Kidney epithelial cell (primary cell): ENCODE measurements around the gene TP53BP1. TPM values are rescaled to one million over a fixed set of nuclear protein-coding genes. Genes with fewer than 3 reads are reported as not detected.

Experiments
- DNase-seq: peaks from one replicate; pipeline ENCODE4 v3.0.0-alpha.2; 2010; ENCODE audit warnings: low read depth
- H3K27me3 ChIP-seq: 2 replicates; pipeline ENCODE4 v1.6.0; 2011; ENCODE audit warnings: low read length; ENCODE audit not compliant: control insufficient read depth, insufficient read depth
- H3K36me3 ChIP-seq: 2 replicates; pipeline ENCODE4 v1.5.1; 2011; ENCODE audit warnings: low read length; ENCODE audit not compliant: control insufficient read depth, insufficient read depth
- H3K4me3 ChIP-seq: 2 replicates; pipeline ENCODE4 v1.5.1; 2011; ENCODE audit warnings: low read depth, mild to moderate bottlenecking, control low read depth, low read length
- CTCF ChIP-seq: IDR thresholded peaks from 2 replicates; pipeline ENCODE4 v1.5.1; 2011; ENCODE audit warnings: mild to moderate bottlenecking, moderate library complexity, low read length, control low read depth, inconsistent platforms; ENCODE audit not compliant: insufficient read depth, poor library complexity, severe bottlenecking
- total RNA-seq: library from RNA; depleted of rRNA; stranded (reverse); fragments of >200 nt; gene quantifications from 2 replicates; pipeline ENCODE4 v1.2.3, GENCODE V29; 2015

The TP53BP1 gene
- total RNA-seq, 1 donor from 2014 or later = 34.8 TPM

DNA sequence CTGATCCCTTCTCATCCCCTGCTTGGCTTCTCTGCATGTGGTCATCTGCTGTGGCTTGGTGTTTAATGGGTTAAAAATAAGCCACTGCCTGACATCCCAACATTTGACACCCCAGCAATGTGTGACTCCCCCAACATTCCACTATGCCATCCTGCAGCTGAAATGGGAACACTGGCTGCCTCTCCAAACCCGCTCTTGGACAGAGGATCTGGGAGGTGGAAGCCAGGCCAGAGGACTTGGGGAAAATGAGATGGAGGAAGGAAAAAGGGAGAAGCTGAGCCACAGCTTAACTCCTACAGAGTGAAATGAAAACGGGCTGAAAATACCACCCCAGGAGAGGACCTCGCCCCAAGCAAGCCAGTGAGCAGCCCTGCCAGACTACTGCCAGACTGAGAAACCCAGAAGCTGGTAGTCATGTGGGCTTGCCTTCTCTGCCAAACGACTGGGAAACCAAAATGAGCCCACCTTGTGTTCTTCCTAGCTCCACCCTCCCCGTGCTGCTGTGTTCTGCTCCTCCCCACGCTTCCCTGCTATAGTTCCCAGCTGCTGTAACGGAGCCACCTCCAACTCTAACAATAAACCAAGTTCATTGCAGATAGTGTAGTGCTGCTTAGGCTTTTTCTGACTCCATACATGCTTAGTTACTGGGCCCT lies 38.2 kb upstream of the TP53BP1 start:
- H3K36me3 ChIP-seq = no peaks in the 10 kb centered on the region
- no peaks in the 10 kb centered on the region for H3K27me3 ChIP-seq
- DNase-seq = no peak
- no peak for TF ChIP-seq CTCF
- no peak overlapping the region for H3K4me3 ChIP-seq

- Histone ChIP-seq H3K36me3 (no peaks in the 10 kb centered on the region), H3K27me3 (no peaks in the 10 kb centered on the region), H3K4me3 (no peak overlapping the region)
- no peak for TF ChIP-seq CTCF
- no peak for DNase-seq
Measured at GRCh38 chr15:43529587-43530345, 36.8 kb upstream of the TP53BP1 start.

DNA sequence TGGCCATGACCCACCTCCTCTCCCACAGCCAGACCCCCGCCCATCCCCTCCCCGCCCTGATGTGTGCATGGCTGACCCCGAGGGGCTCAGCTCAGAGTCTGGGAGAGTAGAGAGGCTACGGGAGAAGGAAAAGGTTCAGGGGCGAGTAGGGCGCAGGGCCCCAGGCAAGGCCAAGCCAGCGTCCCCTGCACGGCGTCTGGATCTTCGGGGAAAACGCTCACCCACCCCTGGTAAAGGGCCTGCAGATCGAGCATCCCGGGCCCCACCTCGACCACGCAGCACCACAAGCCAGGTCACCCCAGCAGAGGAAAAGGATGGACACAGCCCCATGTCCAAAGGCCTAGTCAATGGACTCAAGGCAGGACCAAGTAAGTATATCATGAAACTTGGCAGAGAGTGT lies 36.2 kb upstream of the TP53BP1 start:
- no peak overlapping the region for H3K4me3 ChIP-seq
- H3K36me3 ChIP-seq = no peaks in the 10 kb centered on the region
- no peak for TF ChIP-seq CTCF
- H3K27me3 ChIP-seq = no peaks in the 10 kb centered on the region
- no peak for DNase-seq

DNA sequence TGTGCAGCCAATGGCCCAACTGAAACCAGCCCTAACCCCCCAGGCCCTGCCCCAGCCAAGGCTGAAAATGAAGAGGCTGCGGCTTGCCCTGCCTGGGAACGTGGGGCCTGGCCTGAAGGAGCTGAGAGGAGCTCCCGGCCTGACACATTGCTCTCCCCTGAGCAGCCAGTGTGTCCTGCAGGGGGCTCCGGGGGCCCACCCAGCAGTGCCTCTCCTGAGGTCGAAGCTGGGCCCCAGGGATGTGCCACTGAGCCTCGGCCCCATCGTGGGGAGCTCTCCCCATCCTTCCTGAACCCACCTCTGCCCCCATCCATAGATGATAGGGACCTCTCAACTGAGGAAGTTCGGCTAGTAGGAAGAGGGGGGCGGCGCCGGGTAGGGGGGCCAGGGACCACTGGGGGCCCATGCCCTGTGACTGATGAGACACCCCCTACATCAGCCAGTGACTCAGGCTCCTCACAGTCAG lies 35.6 kb upstream of the TP53BP1 start:
- Histone ChIP-seq H3K36me3 (no peaks in the 10 kb centered on the region), H3K4me3 (no peak overlapping the region), H3K27me3 (no peaks in the 10 kb centered on the region)
- no peak for TF ChIP-seq CTCF
- DNase-seq = no peak

DNA sequence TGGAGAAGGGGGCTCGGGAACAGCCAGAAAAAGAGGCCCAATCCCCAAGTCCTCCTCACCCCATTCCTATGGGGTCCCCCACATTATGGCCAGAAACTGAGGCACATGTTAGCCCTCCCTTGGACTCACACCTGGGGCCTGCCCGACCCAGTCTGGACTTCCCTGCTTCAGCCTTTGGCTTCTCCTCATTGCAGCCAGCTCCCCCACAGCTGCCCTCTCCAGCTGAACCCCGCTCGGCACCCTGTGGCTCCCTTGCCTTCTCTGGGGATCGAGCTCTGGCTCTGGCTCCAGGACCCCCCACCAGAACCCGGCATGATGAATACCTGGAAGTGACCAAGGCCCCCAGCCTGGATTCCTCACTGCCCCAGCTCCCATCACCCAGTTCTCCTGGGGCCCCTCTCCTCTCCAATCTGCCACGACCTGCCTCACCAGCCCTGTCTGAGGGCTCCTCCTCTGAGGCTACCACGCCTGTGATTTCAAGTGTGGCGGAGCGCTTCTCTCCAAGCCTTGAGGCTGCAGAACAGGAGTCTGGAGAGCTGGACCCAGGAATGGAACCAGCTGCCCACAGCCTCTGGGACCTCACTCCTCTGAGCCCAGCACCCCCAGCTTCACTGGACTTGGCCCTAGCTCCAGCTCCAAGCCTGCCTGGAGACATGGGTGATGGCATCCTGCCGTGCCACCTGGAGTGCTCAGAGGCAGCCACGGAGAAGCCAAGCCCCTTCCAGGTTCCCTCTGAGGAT lies 35.0 kb upstream of the TP53BP1 start:
- Histone ChIP-seq H3K36me3 (no peaks in the 10 kb centered on the region), H3K4me3 (no peak overlapping the region), H3K27me3 (no peaks in the 10 kb centered on the region)
- DNase-seq = no peak
- no peak for TF ChIP-seq CTCF
